GM18507 (cell line): ENCODE results near the gene PLXNA2.

Experiments
- DNase-seq: peaks from one replicate; pipeline ENCODE4 v3.0.0; 2011; ENCODE audit warnings: low read depth; ENCODE audit not compliant: insufficient read length; ENCODE audit errors: extremely low spot score
- FAIRE-seq: peaks from 2 replicates; lab custom pipeline; 2011; peaks lifted over from hg19 to GRCh38; lab: Jason Lieb, UNC

PLXNA2 gene

DNA sequence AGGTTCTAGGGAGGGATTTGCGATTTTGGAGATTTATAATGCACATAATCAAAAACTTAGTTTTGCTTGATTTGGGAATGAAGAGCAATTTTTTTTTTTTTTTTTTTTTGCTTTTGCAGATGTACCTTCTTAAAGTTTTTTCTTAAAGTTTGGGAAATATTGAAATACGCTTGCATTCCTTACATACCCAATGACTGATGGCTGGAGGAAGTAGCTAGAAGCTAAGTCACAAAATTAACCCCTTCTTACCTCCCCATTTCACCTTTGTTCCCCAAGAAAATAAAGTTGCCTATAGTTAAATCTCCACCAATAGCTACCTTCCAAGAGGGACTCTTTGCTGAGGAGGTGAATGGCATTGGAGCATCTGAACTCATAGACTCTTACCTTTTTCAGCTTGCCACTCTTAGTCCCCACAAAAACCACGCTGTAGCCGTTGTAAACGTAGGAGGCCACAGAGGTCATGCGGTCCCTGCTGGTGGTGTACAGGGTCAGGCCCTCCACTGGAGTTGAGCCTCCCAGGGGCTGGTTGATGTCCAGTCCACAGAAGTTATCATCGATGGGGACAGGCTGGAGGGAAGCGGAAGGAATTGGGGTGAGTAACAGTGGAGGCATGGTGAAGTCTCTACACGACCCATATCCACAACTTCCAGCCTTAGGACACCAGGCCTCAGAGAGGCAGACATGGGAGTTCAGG, 34.1 kb downstream of the PLXNA2 start:
- DNase-seq (no peak), FAIRE-seq (no peak)

DNA sequence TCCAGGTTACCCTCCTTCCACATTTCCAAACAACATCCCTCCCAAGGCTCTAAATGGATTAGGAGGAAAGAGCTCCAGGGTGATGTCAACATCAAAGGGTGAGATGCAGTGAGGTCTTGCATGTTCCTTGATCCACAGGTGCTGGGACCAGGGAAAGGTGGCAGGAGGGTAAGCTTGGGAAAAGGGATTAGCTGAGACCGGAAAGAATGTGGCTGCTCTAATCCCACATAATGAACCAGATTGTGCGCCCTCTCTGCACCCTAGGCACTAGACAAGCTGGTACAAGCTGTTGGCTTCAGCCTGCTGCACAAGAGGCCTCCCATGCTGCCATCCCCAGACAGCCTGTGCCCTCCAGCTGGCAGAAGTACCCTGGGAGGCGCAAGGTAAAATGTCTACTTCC, 34.9 kb downstream of the PLXNA2 start:
- FAIRE-seq: no peak
- no peak for DNase-seq

DNA sequence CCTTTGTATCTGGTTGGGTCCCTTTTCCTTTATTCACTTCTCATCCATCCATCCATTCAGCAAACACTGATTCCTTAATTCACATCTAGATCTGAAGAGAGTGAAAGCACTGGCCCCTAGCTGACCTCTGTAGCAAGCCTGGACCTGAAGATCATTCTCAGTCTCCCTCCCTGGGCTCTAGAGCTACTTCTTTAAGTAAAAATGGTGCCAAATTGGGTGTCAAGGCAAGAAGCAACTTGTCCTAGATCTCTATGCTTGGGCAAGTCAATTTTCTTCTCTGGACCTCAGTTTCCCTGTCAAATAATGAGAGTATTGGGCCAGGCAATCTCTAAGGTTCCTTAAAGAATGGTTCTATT, 36.1 kb downstream of the PLXNA2 start:
- DNase-seq: no peak
- FAIRE-seq: no peak

DNA sequence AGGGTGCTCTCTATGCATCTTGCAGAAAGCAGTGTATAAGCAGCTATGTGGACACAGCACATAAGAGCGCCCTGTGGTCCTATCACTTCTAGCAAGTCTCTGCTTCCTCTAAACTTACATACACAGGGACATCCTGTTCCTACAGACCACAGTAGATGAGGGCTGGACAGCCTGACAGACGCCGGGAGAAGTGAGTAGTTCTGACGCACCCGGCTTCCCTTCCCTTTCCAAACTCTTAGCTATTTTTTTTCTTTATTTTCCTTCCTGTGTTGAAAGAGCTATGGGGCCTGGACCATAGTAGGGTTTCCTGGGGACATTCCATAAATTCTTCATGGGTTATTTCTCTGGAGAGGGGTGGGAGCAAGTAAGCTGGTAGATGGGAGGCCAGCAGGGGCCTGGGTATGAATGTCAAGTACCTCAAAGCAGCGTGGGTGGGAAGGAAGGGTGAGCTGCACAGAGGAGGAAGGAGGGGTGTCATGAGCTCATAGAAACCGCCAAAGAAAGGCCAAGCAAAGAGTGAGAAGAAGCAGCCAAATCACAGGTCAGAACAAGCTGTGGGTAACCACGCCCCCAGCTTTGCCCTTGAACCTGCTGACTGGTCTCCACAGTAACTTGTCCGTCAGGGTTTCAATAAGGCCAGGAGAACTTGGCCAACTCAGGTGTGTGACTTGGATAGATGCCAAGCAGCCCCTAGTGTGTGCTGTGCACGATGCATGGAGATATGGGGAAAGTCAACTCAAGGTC, 36.6 kb downstream of the PLXNA2 start:
- FAIRE-seq (no peak), DNase-seq (no peak)

DNA sequence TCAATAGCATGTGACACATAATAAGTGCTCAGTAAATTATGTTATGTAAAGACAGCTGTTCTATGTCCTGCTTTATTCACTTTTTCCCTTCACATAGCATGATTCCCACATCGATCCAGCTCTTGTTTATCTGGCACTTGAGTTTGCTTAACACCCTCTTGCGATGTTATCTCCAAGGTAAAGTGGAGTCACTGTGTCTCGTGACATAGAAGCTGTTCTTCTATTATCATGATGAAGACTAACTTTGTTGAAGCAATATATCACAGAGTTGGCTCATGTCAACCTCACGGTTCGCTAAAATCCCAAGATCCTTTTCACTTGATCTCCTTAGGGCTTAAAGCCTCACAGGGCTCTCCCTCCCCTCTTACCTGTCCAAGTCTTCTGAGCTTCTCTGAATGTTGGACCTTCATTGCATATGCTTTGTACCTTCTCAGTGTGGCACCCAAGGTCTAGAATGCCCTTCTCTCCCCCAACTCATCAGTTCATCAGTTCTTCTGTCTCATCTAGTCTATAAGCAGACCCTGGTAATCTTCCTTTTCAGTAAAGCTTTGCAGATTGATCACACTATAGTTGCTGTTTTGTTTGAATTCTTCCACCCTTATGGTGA, 38.0 kb downstream of the PLXNA2 start:
- DNase-seq (no peak), FAIRE-seq (no peak)

DNA sequence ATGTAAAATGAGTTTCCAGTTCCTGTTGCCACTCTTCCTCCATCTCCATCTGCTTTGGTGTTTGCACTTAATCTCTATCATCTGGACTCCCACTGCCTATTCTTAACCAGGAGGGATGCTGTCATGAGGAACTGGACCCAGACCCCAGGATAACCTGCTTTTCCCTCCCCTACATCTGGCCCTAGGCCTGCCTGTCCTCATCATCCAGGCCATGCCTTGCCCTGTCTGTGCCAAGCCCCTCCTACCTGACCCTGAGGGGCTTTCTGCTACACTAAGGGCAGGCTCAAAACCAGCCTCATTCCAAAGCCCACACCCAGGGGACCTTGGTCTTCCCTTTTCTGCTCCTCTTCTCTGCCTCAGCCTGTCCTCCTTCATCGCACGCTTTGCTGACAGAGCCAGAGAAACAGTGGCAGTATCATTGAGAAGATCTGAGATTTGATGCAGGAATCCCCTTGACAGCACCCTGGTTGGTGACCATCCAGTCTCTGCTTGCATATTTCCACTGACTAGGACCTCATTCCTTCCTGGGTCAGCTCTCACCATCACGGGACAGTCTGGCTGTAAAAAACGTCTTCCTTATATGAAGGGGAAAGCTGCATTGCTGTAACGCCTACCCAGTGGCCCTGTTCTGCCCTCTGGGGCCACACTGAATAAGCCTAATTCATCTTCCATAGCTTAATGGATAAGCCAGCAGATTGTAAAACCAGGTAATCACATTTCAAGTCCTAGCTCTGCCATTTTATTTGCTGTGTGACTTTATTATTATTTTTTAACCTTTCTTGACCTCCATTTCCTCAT, 38.8 kb downstream of the PLXNA2 start:
- DNase-seq (no peak), FAIRE-seq (no peak)

DNA sequence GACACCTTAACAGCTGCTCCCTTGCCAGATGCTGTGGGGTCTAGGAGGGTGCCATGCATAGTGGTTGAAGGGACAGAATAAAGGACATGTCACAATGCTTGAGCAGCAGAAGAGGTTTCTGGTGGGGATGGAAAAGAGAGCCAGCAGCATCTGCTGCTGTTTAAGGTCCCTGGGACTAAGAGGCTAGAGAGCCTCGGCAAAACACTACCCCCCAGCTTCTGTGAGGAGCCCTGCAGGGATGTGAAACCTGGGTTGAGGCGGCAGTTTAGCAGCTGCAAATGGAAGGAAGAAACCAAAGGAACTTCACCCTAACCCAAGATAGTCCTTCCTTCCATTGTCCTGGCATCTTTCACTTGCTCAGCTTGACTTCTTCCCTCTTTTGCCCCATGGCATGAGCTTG, 39.4 kb downstream of the PLXNA2 start:
- DNase-seq: no peak
- FAIRE-seq: no peak

DNA sequence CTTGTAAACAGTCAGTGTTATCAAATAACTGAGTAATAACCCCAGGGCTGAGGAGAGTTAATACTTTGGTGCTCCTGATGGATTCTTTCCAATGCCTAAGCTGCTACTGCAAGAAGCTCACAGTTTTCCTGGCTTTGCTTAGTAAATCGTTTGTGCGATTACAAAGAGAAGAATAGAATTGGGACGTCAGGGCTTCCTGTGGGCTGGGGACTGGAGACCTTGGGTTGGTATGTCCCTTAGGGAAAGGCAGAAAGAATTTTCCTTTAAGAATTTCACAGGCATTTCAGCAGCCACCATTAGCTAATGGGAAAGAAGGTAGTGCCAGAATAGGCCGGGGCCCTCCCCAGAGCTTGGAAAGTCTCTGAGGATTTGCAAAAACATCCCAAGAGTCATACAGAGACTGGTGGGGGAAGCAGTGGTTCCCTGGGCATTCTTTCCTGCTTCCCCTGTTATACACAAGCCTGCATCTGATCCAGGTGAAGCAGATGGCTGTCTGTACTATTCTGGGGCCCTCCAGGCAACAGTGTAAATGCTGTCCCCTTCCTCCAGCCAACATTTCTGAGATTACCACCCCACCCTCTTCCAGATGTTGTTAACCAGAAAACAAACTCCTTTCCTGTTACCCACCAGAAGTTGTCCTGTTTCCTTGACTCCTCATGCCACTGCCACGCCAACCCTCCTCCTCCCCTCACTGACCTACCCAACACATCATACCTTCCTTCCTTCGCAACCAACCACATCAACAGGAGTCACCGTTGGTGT, 40.2 kb downstream of the PLXNA2 start:
- no peak for DNase-seq

DNA sequence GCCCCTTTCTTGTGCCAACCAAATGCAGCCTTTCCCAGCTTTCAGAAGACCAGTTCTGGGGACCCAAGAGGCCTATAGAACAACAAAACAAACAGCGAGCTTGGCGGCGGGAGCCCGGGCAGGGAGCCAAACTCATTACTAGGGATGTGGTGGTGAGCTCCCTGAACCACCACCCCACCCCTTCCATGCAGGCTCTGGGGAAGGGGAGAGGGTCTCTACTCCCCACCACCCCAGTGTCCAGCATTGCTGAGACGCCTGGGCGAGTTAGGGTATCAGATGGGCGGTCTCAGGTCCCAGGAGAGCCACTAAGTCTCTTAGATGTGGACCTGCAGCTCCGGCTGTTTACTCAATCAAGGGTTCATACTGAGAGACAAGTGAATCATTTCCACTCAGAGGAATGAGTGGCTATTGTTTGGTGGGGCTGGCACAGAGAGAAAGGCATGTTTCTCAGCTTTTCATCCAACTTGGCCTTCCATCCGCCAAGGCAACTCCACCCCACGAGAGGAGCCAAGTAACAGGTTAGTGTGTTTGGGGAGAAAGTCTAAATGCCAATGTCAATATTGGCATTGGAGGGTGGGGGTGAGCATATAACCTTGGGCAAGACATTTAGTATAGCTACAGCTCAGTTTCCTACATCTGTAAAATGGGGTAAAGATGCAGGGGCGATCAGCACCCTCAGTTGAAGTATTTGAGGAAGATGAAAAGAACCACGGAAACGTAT, 40.9 kb downstream of the PLXNA2 start:
- no peak for DNase-seq
- FAIRE-seq: no peak

More for the DNA sequence above, 40.2 kb downstream of the PLXNA2 start:
- FAIRE-seq: no peak

DNA sequence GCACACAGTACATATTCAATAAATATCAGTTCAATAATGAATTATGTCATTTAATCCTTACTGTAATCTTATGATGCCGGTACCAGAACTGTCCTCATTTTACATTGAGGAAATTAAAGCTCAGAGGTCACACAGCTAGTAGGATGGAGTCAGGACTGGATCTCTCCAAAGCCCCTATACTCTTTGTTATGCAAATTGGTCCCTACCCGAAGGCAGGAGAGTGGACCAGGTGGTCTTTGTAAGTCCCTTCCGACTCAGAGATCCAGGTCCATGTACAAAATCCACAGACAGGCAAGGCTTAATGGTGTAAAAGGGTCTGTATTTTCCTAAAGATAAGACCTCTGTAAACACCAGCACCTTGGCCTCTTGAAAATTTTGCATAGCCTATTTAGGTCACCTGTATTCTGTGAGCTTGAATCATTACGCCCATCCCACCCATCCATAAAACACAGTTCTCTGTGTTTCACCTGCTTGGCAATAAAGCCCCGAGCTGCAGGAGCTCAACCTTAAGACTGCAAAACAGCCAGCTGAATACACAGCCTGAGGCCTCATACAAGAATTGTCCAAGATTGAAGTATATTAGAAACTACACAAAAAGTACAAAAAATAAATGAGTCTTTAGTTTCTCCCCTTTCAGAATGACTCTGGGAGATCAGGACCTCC, 41.7 kb downstream of the PLXNA2 start:
- no peak for DNase-seq
- FAIRE-seq: no peak

DNA sequence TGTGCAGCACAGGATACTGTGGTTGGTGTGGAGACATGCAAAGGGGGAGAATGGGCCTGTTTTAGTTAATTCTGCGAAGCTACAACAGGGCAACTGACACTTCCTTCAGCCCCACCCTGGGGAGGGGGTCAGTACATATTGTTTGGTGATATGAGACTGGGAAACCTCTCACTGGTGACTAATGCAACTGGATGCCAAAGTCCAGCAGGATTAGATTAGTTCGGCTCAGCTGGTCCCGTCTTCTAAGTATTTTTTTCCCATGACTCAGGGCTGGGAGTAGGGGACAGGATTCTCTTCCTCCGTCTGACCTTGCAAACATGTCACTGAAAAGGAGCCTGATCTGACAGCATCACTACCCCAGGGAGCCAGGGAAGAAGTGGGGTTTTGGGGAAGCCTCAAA, 43.0 kb downstream of the PLXNA2 start:
- FAIRE-seq (no peak), DNase-seq (no peak)

DNA sequence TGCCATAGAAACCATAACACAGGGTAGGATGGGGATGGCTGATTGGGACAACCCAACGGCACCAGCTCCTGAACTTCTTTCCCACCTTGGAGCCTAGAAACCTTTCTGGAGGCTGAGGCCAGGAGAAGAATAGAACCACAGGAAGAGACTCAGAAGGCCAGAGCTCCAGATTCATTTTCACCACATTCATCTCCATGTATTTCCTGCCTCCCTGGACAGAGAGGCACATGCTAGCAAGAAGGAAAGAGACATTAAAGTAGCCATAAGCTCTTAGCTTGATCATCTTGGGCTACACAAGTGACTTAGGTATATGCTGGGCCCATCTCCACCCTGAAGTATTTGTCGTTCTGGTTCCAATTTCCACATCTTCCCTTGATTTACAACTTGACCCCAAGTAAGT, 44.1 kb downstream of the PLXNA2 start:
- DNase-seq (no peak), FAIRE-seq (no peak)

DNA sequence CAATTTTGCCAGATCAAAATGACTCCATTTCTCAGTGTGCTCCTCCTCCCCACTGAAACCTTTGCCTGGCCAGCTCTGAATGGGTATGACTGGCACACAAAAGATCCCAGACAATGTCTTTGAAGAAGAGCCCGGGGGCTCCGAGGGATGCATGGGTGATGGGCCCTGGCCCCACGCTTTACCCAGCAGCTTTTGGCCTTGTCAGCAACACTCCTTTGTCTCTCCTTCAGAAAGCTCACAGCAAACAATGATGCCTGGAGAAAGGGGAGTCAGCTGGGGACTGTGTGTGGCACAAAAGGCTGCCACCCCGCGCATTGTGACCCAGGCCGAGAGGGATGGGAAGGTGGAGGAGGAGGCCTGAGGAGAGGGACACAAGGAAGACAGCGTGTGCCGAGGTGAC, 45.9 kb downstream of the PLXNA2 start:
- DNase-seq (no peak), FAIRE-seq (no peak)

DNA sequence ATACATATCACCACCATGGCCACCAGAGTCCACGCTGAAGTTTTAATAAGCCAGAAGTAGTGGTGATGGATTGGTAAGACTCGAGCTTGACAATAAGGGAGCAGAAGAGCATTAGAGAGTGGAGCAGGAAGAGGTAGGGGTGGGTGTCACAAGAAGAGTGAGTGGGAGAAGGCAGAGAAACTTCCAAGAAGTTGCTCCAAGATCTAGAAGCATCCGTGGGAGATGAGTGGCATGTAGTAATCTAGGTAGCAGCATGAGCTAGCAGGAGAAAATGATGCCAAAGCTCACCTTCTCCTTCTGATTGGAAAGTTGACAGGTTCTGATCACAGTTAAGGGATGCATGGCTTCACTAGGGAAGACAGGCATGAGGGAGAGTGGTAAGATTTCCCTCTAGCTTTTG, 49.2 kb downstream of the PLXNA2 start:
- DNase-seq: no peak
- FAIRE-seq: no peak

DNA sequence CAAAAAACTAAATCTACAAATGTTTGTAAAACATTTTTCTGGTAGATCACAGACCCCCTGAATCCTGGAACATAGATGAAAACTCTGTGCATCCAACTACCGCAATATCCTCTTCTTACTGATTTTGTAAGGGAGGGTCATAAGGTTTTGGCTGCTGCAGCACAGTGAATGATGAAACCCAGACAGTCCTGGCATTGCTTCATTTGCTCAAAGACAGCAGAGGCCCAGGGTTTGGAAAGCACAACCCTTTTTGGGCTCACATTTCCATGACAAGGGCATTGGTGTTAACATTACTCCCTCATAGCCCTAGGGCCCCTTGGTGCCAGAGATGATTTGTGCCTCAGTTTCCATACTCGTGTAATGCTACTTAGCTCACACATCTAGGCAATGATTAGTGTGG, 51.2 kb downstream of the PLXNA2 start:
- FAIRE-seq: no peak
- no peak for DNase-seq

DNA sequence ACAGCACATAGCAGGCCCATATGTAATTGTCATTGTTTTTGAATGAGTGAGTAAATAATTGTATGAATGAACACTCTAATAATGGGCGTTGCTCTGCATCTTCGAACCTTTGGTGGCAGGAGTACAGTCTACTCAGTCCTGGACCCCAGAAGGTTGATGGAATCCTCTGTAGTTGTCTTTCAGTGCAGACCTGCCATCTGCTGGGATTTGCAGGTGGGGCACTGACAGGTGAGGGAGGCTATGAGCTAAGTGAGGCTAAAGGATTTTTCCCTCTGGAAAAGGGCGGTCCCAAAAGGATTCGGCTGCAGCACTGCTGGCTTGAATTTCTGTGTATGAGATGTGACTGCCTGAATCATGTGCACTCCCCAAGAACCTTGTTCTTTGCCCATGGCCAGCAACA, 53.4 kb downstream of the PLXNA2 start:
- DNase-seq: no peak
- no peak for FAIRE-seq

DNA sequence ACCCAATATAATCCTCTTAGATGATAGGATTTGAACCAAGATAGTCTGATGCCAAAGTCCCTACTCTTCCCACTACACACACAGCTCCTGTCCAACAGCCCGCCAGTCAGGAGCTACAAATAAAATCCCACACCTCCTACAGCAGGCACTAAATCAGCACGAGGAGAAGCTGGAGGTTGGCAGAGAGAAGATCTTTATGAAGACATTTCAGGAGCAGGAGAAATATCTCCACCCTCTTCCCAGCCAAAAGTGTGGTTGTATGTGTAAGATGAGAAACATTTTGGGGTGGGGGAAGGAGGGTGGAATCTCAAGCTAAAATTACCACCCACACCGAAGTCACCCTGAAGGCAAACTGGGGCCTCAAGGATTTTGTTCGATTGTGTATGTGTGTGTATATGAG, 54.5 kb downstream of the PLXNA2 start:
- DNase-seq (no peak), FAIRE-seq (no peak)

DNA sequence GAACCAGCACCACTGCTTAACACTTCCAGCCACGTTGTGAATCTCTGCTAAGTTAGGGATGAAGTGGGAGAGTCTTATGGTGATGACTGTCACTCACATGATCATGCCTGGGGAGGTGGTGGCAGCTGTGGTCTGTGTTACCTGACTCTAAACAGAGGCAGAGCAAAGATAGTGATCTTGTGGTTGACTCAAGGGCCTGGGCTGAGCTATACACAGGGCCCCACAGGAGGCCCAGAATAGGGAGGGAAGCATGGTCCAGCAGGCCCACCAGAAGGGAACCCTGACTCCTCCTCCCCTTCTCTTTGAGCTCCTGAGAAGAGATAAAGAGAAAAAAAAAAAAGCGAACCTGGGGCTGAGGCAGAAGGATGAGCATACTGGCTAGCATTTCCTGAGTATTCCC, 55.0 kb downstream of the PLXNA2 start:
- DNase-seq: no peak

More for the DNA sequence above, 55.0 kb downstream of the PLXNA2 start:
- FAIRE-seq: no peak
